ENCODE results near the gene ROR1. TPM values are rescaled to one million over a fixed set of nuclear protein-coding genes. Genes with fewer than 3 reads are reported as not detected.

The ROR1 gene
- total and polyA plus RNA-seq, 3 donors from 2014 or later = 3.3 to 5.1 (median 4.6) TPM

- Histone ChIP-seq H3K27me3 (no peaks in the 10 kb centered on the region), H3K4me1 (peaks cover 4% of the 10 kb centered on the region), H3K27ac (no peak overlapping the region), H3K4me3 (no peak overlapping the region), H3K36me3 (ENCODE audit: low read depth, missing control alignments) (no peaks in the 10 kb centered on the region), H3K9me3 (no peaks in the 10 kb centered on the region)
- 32 to 97% methylated on average over 1 of the region's 1 CpG for WGBS, 2 donors
- DNase-seq = no peak
- TF ChIP-seq POLR2A (IDR thresholded peaks at IDR 0.05) = no peak
- no peak for TF ChIP-seq CTCF (IDR thresholded peaks at IDR 0.05)
- intact Hi-C loops (cut with DNase I; ENCODE audit: low total_unique reads) = no loop called here
Measured at GRCh38 chr1:63828322-63829044, 54.7 kb downstream of the ROR1 start.

- TF ChIP-seq POLR2A (IDR thresholded peaks at IDR 0.05) (no peak), CTCF (IDR thresholded peaks at IDR 0.05) (no peak)
- 72% methylated on average over 11 of the region's 11 CpGs for WGBS, 2 donors
- no peak overlapping the region for H3K4me3 ChIP-seq
- no peak for DNase-seq
- H3K9me3 ChIP-seq = no peaks in the 10 kb centered on the region
- H3K27ac ChIP-seq = peak overlapping the region in 1 of 2 donors; percentile 8
- no peaks in the 10 kb centered on the region for H3K36me3 ChIP-seq (ENCODE audit: low read depth, missing control alignments)
- H3K4me1 ChIP-seq = peaks cover 11% of the 10 kb centered on the region
- no peaks in the 10 kb centered on the region for H3K27me3 ChIP-seq
- intact Hi-C loops (cut with DNase I; ENCODE audit: low total_unique reads) = no loop called here
Measured at GRCh38 chr1:63829349-63830327, 55.8 kb downstream of the ROR1 start.

GRCh38 chr1:63831409-63831808 is 57.6 kb downstream of the ROR1 start:
- no peak overlapping the region for H3K27ac ChIP-seq
- TF ChIP-seq POLR2A (IDR thresholded peaks at IDR 0.05) = no peak
- no peak for TF ChIP-seq CTCF (IDR thresholded peaks at IDR 0.05)
- WGBS, 2 donors = 93 to 100% methylated on average over 1 of the region's 1 CpG

DNA sequence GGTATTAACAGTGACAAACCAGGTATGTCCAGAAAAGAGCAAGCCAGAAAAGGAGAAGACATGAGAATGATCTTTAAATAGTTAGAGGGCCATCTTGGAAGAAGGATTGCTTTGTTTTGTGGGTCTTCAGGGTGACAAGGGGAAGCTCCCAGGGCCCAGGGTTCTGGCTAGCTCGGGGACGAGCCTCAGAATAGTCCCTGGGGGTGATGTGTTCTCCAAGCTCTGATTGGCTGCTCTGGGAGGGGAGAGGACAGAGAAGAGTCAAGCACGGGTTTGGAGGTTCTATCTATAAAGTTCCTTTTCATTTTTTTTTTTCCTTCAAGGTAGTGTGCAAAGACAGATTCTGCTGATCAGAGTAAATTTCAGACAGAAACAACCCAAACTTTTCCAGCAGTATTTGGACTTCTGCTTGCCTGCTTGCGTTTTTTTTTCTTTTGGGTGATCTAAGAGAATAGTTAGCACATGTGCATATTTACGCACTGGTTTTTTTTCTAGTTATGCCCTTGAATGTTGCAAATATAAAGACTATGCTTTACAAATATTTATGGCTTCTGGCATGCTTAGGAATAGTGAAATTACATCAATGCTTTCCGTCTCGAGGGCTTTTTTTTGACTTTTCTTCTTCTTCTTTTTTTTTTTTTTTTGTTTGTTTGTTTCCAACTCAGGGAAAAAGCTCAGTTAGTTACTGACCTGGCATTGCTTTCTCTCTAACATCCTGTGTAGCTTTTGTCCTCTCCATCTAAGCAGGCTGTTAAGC is 59.7 kb downstream of the ROR1 start:
- DNase-seq = no peak
- Histone ChIP-seq H3K4me3 (no peak overlapping the region), H3K27me3 (no peaks in the 10 kb centered on the region), H3K9me3 (no peaks in the 10 kb centered on the region), H3K27ac (peak overlapping the region in 1 of 2 donors; percentile 18), H3K36me3 (ENCODE audit: low read depth, missing control alignments) (no peaks in the 10 kb centered on the region), H3K4me1 (peaks cover 11% of the 10 kb centered on the region)
- 30 to 42% methylated on average over 7 of the region's 7 CpGs for WGBS, 2 donors
- intact Hi-C loops (cut with DNase I; ENCODE audit: low total_unique reads) = no loop called here
- TF ChIP-seq POLR2A (IDR thresholded peaks at IDR 0.05) (no peak), CTCF (IDR thresholded peaks at IDR 0.05) (no peak)

More at GRCh38 chr1:63831409-63831808, 57.6 kb downstream of the ROR1 start:
- no peak for DNase-seq
- intact Hi-C loops (cut with DNase I; ENCODE audit: low total_unique reads) = no loop called here
- Histone ChIP-seq H3K36me3 (ENCODE audit: low read depth, missing control alignments) (no peaks in the 10 kb centered on the region), H3K4me3 (no peak overlapping the region), H3K27me3 (no peaks in the 10 kb centered on the region), H3K4me1 (peaks cover 11% of the 10 kb centered on the region), H3K9me3 (no peaks in the 10 kb centered on the region)

Measured in testis (tissue), 3 donors.